Astrocyte of the hippocampus (primary cell): ENCODE measurements around the gene CACNA1D.

ENCODE experiments used
- DNase-seq: peaks from one replicate; pipeline ENCODE4 v3.0.0; 2011; ENCODE audit warnings: low read depth, low spot score

The CACNA1D gene

GRCh38 chr3:53805463-53806159 lies 311.2 kb downstream of the CACNA1D start:
- DNase-seq: no peak

- DNase-seq: peak; percentile 81
Observed at GRCh38 chr3:53806182-53807116, 312.0 kb downstream of the CACNA1D start.

- no peak for DNase-seq
Observed at GRCh38 chr3:53807117-53807810, 312.9 kb downstream of the CACNA1D start.

GRCh38 chr3:53808496-53808895 lies 314.1 kb downstream of the CACNA1D start:
- DNase-seq: no peak

GRCh38 chr3:53809267-53809666 lies 314.9 kb downstream of the CACNA1D start:
- DNase-seq: no peak

- no peak for DNase-seq
Observed at GRCh38 chr3:53809764-53810400, 315.5 kb downstream of the CACNA1D start.

- DNase-seq: no peak
Observed at GRCh38 chr3:53811143-53811927, 316.9 kb downstream of the CACNA1D start.

GRCh38 chr3:53812434-53812833 lies 318.0 kb downstream of the CACNA1D start:
- no peak for DNase-seq

- DNase-seq: no peak
Observed at GRCh38 chr3:53813229-53813628, 318.8 kb downstream of the CACNA1D start.

- no peak for DNase-seq
Observed at GRCh38 chr3:53813876-53814275, 319.5 kb downstream of the CACNA1D start.

- DNase-seq: no peak
Observed at GRCh38 chr3:53815067-53815466, 320.7 kb downstream of the CACNA1D start.

- DNase-seq: no peak
Observed at GRCh38 chr3:53815651-53816050, 321.2 kb downstream of the CACNA1D start.

- DNase-seq: no peak
Observed at GRCh38 chr3:53816425-53816824, 322.0 kb downstream of the CACNA1D start.

- DNase-seq: no peak
Observed at GRCh38 chr3:53817211-53817610, 322.8 kb downstream of the CACNA1D start.

GRCh38 chr3:53817809-53818208 lies 323.4 kb downstream of the CACNA1D start:
- no peak for DNase-seq

- DNase-seq: no peak
Observed at GRCh38 chr3:53818221-53819162, 324.1 kb downstream of the CACNA1D start.

- DNase-seq: no peak
Observed at GRCh38 chr3:53819163-53819868, 324.9 kb downstream of the CACNA1D start.

- no peak for DNase-seq
Observed at GRCh38 chr3:53820084-53820483, 325.7 kb downstream of the CACNA1D start.
